Middle frontal gyrus (tissue), 1 donor: Measurements from ENCODE around the gene LMNTD1.

Source experiments
- DNase-seq: peaks from one replicate; pipeline ENCODE4 v3.0.0-alpha.2; 2015; ENCODE audit warnings: low spot score; ENCODE audit errors: extremely low spot score

Gene LMNTD1

DNA sequence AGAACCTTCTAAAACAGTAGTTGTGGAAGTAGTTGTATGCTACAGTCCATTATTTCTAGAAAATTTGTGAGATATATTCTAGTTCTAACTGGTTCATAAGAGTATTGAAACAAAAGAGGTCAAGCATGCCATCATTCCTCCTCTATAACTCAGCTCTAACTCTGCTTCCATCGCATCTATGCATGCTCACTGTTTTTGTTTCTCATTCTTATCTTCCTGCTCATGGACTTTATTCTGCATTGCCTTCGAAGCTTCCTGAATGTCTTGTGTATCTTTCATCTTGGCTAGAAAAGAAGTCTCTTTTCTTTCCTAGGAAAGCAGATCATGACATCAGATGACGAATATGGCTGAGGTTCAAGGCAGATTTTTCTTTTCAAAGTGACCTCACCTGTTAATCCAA lies 402 bp downstream of the LMNTD1 start:
- no peak for DNase-seq

DNA sequence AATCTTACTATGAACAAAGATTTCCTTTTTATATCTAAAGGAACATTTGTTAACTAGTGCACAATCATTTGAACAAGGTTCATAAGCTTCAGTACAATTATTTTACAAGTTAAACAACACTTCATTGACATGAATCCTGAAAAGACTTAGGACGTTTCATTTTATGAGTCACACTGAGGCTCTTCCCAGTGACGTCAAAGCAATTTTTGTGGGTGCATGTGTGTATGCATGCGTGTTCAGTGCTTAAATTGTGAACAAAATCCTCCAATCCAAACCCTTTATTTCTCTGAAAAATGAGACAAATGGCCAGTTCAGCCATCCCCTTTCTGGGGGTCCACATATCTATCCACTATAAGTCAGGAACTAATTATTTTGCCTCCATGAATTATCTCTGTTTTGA lies 2.9 kb downstream of the LMNTD1 start:
- DNase-seq, result no peak

DNA sequence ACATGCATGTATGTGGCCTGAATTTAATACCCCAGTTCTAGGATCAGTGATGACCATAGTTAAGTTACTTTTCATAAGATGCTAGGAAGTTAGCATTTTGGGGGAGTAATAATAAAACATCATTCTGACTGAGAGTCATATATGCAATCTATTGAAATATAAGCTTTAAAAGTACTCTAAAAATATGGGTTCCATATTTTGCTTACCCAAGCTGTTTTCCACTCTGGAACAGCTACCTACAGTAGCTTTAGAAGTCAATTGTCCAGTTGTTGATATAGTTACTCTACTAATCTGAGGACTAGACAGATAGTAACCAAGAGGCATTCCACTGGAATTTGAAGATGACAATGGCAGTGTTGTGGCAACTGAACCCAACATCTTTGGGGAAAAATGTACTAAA lies 4.0 kb downstream of the LMNTD1 start:
- DNase-seq, result no peak

DNA sequence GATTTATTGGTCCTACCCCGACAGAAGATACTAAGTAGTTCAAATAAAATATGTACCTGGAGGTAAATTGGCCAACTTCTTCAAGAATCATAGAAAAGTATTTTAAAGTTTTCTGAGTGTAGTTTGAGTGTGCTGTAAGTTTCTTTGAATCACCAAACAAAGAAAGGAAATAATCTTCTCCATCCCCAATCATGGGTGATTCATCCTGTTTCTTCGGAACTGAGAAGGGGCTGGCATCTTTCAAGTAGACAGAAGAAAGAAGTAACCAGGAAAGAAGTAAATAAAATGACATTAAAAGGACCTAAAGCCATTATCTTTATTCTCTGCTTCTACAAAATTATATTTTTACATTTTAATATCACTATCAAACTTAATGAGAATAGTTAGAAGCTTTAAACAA lies 6.8 kb downstream of the LMNTD1 start:
- DNase-seq, result no peak

DNA sequence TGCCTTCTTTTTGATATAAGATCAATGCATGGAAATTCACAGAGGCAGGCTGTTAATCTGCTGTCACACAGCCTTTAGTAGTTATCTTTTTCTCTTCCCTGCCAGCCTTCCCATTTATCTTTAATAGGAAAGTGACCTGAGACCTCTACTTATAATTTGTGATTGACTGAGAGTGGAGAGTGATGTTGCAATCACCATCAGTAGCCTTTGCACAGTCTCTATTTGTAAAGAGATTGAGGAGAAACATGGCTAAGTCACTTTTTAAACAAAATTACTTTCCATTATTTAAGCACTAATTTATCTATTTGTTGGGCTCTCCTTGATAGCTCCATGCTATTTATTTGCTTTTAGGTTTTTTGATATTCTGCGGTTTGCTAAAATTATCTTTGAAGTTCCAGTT lies 19.9 kb downstream of the LMNTD1 start:
- no peak for DNase-seq

DNA sequence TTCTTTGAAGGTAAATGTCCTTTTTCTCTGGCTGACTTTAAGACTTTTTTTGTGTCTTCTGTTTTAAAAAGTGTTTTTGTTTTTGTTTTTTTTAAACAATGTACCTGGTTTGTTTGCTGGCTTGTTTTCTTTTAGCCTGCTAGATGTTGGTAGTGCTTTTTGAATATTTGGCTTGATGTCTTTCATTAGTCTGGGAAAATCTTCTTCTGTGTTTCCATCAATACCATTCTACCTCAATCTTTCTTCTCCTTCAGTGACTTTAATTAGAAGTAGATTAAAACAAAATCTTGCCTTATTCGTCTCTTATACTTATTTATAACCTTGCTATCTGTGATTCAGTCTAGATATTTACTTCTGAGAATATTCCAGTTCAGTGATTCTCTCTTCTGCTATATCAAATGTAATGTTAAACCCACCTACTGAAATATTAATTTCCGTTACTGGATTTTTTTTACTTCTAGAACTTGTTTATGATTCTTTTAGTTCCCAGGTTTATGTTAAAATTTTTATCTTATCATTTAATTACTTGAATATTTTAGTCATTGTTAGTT lies 21.5 kb downstream of the LMNTD1 start:
- DNase-seq, result no peak

DNA sequence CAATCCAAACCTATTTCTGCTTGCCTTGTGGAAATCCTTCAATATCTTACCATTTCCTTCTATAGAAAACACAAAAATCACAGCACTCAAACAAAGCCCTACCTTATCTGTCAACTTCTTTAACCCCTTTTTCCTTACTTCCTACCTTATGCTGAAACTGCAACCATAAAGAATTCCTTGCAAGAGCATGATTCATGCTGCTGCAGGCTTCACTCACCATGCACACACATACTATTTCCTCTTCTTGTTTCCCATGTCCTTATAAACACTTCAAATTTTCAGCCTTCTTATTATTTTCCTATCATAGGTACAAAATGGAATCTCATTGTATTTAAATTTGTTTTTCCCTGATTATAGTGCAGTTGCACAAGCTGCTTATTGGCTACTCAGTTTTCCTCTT lies 23.3 kb downstream of the LMNTD1 start:
- DNase-seq, result no peak

DNA sequence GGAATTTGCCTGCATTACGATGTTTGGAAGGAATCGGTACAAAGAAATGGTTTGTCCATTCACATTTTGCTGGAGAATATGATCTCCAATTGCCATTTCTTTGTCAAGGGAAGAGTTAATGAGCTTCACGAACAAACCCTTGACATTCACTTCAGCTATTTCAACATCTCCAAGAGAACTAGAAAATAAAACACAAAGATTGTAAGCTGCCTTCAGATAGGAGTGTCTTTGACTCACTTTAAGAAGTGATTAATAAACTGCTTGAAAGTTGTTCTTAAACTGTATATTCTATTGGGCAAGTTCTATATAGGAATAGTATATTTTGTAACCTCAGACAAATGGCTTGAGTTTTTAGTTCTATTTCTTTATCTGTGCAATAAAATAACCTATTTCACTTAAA lies 26.3 kb downstream of the LMNTD1 start:
- no peak for DNase-seq

DNA sequence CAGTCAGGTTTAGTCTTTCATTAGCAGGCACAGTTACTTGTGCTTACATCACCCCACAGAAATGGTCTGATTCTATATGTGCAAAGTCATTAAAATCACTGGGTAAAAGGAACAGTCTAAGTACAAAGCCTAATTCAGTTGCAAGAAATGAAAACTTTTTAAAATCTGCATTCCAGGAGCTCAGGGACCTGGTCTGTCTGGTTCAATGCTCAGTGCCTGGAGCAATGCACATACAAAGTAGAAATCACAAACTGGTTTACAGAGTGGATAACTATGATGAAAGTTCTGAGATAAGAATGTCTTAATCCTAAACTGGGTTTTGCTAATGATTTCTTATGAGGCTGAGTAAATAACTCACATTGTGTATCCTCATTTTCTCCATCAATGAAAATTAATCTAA lies 28.7 kb downstream of the LMNTD1 start:
- DNase-seq, result no peak

DNA sequence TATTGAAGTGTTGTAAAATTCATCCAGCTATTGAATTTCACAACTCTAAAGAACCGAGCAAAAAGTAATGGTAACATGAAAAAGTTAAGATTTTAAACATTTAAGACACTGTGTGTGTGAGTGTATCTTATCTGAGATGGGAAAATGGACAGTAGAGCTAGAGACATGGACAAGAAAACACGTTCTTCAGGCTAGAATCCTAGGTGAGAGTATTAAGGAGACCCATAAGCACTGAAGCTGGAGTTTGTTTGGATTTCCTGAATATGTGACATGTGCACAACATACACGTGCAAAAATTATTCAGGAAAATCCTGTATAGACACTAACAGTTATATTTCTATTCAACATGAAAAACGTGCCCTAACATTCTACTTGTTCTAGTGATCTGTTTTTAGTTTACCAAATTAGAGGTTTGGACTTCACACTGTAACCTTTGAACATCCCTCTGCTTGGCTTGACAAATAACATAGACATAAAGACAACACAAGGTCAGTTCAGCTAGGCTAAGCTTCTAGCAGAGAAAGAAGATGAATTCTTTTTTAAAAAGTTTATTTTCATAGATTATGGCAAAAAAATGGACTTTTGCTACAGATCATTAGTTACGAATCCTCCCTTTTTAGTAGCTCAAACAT lies 31.3 kb downstream of the LMNTD1 start:
- DNase-seq, result no peak

DNA sequence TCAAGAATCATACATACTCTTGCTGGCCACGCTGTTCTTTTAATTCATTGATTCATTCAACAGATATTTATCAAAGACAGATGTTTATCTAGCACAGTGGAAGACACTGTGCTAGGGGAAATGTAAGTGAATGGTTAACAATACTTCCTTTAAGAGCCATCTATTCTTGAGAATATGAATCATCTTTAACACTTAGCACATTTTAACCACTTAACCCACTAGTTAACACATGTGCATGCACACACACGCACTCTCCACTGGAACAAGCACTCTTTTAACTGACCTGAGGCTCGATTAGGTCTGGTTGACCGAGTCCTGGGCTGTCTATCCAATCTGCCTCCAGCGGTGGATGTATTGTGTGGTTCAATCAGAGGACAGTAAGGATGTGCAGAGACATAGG lies 34.6 kb downstream of the LMNTD1 start:
- DNase-seq, result no peak

DNA sequence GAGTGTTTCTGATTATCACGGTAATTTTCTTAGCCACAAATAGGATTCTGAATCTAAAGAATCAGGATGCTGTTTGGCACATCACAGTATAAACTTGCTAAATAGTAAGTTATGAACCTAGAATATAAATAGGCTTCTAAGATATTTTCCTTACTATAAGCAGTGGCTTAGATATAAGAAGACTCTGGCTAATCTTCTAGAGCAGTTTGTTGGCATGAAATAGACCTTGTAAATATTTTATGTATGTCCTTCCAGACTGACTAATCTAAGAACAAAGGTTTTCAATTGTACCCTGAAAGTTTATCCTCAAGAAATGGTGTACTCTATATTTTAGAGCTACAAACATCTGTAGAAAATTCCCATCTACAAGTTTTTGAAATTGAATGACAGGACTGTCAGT lies 48.3 kb downstream of the LMNTD1 start:
- no peak for DNase-seq

DNA sequence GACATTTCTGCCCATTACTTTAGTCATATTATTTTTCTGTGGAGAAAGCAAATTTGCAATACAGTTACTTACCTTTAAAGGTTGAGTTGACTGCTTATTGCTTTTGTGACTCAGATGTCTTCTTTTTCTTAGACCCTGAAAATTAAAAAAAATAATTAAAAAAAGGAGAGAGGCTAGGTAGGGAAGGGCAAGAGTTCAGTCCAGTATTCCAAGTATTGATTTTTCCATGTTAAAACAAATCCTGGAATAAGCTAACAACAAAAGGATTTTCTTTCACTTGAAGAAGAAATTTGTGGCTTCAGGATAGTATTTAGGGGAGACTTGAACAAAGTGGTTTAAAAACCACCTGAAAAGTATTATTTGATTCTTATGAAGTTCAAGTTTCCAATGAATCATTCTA lies 49.4 kb downstream of the LMNTD1 start:
- no peak for DNase-seq

DNA sequence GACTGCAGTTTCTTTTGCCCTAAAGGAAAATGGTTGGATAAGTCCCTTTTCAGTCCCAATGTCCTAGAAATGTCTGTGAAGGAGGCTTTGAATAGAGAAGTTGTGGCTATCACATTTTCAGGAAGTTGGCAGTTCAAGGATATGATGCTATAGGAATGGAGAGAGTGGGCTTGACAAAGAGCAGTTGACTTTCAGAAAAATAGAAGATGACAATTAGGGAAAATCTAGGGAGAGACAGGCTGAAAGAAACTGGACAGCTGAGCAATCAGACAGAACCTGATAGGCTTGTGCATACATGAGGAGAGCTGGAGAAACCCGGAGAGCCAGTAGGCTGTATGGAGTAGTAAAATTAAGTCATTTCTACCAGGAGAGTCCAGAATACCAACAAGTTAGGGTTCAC lies 50.5 kb downstream of the LMNTD1 start:
- no peak for DNase-seq

DNA sequence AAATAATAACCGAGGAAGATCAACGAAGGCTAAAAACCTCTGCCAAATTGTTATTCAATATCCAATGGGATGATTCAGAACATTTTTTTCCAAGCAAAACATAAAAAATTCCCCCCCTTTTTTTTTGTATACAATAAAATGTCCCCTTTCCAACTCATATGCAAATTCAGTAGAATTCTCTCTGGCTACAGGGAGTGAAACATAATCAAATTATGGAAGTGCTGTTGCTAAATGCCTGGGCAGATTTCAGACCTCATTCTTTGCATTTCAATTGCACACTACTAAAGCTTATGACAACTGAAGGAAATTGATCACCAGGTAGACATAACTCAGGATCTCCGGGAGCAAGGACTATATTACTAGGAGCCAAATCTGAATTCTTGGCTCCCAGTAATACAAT lies 51.0 kb downstream of the LMNTD1 start:
- no peak for DNase-seq

DNA sequence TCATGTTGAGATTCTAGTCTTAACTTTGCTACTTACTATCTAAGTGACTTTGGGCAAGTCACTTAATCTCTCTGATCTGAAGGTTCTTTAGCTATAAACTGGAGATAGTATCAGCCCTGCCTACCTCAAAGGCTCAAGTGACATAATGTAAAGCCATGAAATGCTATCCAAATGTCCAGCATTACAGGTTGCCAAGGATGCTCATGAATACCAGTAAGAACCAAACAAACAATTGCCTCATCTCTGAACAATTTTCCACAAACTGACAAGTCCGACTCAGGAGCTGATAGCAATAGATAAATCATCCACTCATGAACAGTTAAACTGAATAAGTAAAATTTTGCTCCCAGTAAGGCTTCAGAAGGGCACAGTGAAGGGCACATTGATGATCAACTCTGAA lies 51.5 kb downstream of the LMNTD1 start:
- DNase-seq, result no peak

DNA sequence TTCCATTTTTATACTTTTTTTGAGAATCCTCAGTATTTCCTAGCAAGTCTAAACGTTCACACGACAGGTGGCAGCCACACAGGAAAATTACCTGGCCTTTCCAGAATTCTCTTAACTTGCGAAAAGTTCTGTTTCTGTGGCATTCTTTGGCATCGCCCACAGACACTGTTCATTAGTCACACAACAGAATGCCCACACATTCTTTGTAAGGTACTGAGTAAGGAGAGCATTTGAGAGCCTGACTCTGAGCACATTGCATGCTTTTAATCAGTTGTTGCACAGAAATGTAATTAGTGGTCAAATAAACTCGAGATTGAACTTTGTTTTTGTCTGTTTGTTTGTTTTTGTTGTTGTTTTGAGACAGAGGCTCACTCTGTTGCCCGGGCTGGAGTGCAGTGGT lies 52.4 kb downstream of the LMNTD1 start:
- no peak for DNase-seq

DNA sequence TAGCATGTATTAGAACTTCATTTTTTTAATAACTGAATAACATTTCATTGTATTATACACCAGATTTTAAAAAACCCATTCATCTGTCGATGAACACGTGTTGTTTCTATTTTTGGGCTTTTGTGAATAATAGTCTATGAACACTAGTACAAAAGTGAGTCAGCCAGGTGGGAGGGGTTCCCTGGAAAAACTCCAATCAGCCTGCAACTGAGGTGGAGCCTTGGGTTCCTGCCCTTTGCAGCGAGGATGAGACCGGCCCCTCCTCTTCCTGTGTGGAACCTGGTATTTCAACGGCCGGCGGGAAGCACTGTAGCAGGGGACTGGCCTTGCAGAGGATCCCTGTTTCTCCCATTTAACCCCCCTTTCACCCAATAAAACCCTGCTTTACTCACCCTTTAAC lies 56.1 kb downstream of the LMNTD1 start:
- no peak for DNase-seq

DNA sequence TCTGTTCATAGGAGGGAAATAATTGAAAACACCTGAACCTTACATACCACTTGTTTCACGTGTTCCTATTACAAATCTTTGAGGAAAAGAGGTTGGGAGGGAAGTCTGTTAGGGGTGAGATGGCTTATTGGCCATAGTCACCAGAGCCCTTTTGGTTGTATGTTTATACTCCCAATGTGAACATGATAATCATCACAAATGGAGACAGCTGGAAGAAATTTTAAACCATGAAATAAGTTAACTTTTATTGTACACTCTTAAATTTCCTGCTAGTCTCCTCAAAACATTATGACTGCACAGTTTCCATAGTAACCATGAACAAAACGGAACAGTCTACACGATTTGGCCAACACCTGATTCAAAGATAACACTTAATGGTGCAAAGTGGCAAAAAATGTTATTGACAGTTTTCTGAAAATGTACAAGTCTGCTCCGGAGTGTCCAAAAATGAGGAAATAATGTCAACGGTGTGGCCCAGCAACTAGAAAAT lies 56.9 kb downstream of the LMNTD1 start:
- DNase-seq, result no peak

DNA sequence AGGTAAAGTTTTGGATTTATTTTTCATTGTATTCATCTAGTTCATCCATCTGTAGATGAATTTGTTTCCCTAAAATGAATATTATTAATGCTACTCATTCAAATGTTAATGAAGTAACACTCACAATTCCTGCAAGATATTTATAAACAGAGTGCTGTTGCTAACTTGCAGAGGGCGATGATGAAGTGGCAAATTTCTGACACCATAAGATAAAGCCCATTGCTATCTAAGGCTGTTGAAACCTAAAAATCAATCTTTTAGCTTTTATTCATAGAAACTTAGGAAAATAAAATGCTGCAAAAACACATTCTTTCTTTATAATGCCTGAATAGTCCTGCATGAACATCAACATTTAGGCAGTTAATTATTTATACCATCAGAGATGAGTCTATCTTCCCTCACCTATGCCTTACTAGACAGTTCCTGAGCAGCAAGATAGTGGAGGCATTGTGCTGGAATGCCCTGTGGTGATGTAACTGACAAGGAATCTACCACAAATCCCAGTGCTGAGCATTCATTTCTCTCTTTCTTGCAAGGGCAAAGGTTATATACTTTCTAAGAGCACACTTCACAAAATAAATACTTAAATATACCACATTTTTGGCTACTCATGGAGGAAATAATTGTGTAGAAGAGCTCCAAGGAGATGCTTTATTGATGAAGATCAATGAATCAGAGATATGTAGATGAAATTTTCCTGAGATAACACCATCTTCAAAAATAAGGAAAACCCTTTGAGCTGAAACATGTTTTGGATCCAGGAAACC lies 57.6 kb downstream of the LMNTD1 start:
- DNase-seq, result no peak

DNA sequence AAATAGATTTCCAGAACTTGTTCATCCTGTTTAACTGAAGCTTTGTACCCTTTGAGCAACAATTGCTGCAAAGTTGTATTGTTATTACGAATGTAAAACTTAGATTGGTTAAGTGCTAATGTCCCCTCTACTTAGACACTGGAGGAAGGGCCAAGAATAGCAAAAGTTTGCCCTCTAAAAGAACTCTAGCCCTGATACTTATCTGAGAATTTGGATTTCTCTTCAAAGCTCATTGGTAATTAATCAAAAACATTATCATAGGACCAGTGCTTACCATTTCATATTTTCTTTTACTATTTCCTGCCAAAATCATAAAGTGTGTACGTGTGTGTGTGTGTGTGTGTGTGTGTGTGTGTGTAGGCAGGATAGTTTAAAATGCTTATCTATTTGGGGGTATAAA lies 58.2 kb downstream of the LMNTD1 start:
- DNase-seq, result no peak

DNA sequence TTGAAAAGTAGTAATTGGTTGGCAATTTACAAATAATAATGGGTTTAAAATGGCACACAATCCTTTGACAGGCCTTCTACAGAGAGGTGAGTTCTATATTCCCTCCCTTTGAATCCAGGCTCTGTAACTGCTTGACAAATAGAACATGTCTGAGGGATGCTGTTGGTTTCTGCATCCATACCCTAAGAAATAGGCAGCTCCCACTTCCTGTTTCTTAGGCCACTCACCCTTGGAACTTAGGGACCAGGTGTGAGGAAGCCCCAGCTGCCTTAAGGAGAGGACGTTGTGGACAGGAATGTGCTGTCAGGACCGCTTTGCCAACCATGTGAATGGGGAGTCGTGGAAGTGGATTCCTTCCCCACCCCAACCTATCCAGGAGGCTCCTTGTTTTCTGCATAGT lies 59.4 kb downstream of the LMNTD1 start:
- no peak for DNase-seq
